NB4 (cell line): ENCODE data around the gene CLIC3.

Source experiments
- MYC ChIP-seq: IDR thresholded peaks from 2 replicates; pipeline ENCODE4 v1.6.1; 2011; ENCODE audit warnings: low read depth, low read length
- POLR2A ChIP-seq: IDR thresholded peaks from 2 replicates; pipeline ENCODE4 v1.6.1; 2011; ENCODE audit warnings: mild to moderate bottlenecking; ENCODE audit not compliant: insufficient read length; ENCODE audit errors: extremely low read depth
- TF ChIP-seq, protein P1 (sequence below): IDR thresholded peaks from one replicate; pipeline ENCODE4 v1.5.1; 2012; ENCODE audit warnings: low read depth, low read length

DNA sequence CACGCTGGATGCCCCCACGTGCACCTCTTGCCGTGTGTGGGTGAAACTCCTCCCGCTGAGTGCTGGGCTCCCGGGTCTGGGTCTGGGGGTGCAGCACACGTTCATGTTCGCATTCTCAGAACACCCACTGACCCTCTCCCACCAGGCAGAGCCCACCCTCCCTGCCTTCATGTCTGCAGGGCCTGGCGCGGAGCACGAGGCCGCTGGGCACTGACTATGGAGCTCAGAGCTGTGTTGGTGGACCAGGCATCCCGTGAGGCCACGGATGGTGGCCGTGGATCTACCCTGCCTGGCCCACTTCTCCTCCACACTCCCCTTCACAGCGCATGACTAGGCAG is 35.5 kb downstream of the CLIC3 start:
- TF ChIP-seq, protein P1, sequence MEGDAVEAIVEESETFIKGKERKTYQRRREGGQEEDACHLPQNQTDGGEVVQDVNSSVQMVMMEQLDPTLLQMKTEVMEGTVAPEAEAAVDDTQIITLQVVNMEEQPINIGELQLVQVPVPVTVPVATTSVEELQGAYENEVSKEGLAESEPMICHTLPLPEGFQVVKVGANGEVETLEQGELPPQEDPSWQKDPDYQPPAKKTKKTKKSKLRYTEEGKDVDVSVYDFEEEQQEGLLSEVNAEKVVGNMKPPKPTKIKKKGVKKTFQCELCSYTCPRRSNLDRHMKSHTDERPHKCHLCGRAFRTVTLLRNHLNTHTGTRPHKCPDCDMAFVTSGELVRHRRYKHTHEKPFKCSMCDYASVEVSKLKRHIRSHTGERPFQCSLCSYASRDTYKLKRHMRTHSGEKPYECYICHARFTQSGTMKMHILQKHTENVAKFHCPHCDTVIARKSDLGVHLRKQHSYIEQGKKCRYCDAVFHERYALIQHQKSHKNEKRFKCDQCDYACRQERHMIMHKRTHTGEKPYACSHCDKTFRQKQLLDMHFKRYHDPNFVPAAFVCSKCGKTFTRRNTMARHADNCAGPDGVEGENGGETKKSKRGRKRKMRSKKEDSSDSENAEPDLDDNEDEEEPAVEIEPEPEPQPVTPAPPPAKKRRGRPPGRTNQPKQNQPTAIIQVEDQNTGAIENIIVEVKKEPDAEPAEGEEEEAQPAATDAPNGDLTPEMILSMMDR, result no peak
- no peak for TF ChIP-seq POLR2A
- no peak for TF ChIP-seq MYC
